22Rv1 (cell line): ENCODE results near the gene SCAMP1.

Source experiments
- H3K27ac ChIP-seq: fragments of 450-650 bp; 2 replicates; pipeline ENCODE4 v1.5.1; 2017
- CTCF ChIP-seq: fragments of 450-650 bp; IDR thresholded peaks from 2 replicates; pipeline ENCODE4 v1.5.1; 2017; ENCODE audit warnings: mild to moderate bottlenecking
- ZFX ChIP-seq: fragments of 450-650 bp; IDR thresholded peaks from 2 replicates; pipeline ENCODE4 v1.6.1; 2017; ENCODE audit warnings: antibody characterized with exemption, borderline replicate concordance

The SCAMP1 gene

GRCh38 chr5:78523314-78524193 is 163.1 kb downstream of the SCAMP1 start:
- H3K27ac ChIP-seq, result no peak overlapping the region

GRCh38 chr5:78526049-78526525 is 165.7 kb downstream of the SCAMP1 start:
- H3K27ac ChIP-seq, result no peak overlapping the region
- TF ChIP-seq CTCF, result no peak
- no peak for TF ChIP-seq ZFX

More at GRCh38 chr5:78523314-78524193, 163.1 kb downstream of the SCAMP1 start:
- TF ChIP-seq CTCF, result no peak
- no peak for TF ChIP-seq ZFX

GRCh38 chr5:78527054-78527859 is 166.8 kb downstream of the SCAMP1 start:
- H3K27ac ChIP-seq, result no peak overlapping the region
- TF ChIP-seq CTCF (no peak), ZFX (no peak)

GRCh38 chr5:78527925-78528324 is 167.5 kb downstream of the SCAMP1 start:
- TF ChIP-seq ZFX (no peak), CTCF (no peak)

More at GRCh38 chr5:78527925-78528324, 167.5 kb downstream of the SCAMP1 start:
- no peak overlapping the region for H3K27ac ChIP-seq
